Measurements from ENCODE around the gene COL12A1. TPM values are rescaled to one million over a fixed set of nuclear protein-coding genes. Genes with fewer than 3 reads are reported as not detected.

The COL12A1 gene
- total RNA-seq, 4 donors from 2014 or later, result 208 to 539 (median 257) TPM

GRCh38 chr6:75049308-75049707, 156.5 kb downstream of the COL12A1 start:
- H3K27me3 ChIP-seq, result no peaks in the 10 kb centered on the region
- no peaks in the 10 kb centered on the region for H3K36me3 ChIP-seq
- no peak overlapping the region for H3K4me3 ChIP-seq
- no peak for DNase-seq (ENCODE audit: low spot score in 2 of 2)
- no peaks in the 10 kb centered on the region for H3K4me1 ChIP-seq
- no peak for TF ChIP-seq POLR2A (IDR thresholded peaks at IDR 0.05)
- TF ChIP-seq CTCF (IDR thresholded peaks at IDR 0.05), result no peak
- TF ChIP-seq EP300 (IDR thresholded peaks at IDR 0.05), result no peak
- peaks cover 0 to under 1% (median 0%) of the 10 kb centered on the region in 4 donors for H3K9me3 ChIP-seq
- no peak overlapping the region for H3K27ac ChIP-seq

- Histone ChIP-seq H3K27ac (no peak overlapping the region), H3K4me3 (no peak overlapping the region), H3K36me3 (no peaks in the 10 kb centered on the region), H3K9me3 (peaks cover 0 to 22% (median 1%) of the 10 kb centered on the region in 4 donors), H3K27me3 (no peaks in the 10 kb centered on the region), H3K4me1 (no peaks in the 10 kb centered on the region)
- TF ChIP-seq POLR2A (IDR thresholded peaks at IDR 0.05) (no peak), CTCF (IDR thresholded peaks at IDR 0.05) (no peak), EP300 (IDR thresholded peaks at IDR 0.05) (no peak)
- DNase-seq (ENCODE audit: low spot score in 2 of 2), result no peak
Measured at GRCh38 chr6:75044846-75045245, 161.0 kb downstream of the COL12A1 start.

- no peak for DNase-seq (ENCODE audit: low spot score in 2 of 2)
- Histone ChIP-seq H3K27ac (no peak overlapping the region), H3K27me3 (no peaks in the 10 kb centered on the region), H3K4me3 (no peak overlapping the region), H3K36me3 (no peaks in the 10 kb centered on the region), H3K4me1 (no peaks in the 10 kb centered on the region), H3K9me3 (peaks cover 0 to 22% (median 1%) of the 10 kb centered on the region in 4 donors)
- TF ChIP-seq EP300 (IDR thresholded peaks at IDR 0.05) (no peak), CTCF (IDR thresholded peaks at IDR 0.05) (no peak), POLR2A (IDR thresholded peaks at IDR 0.05) (no peak)
- whole genome bisulfite sequencing, 2 donors, result 64 to 76% methylated on average over 2 of the region's 2 CpGs
Measured at GRCh38 chr6:75041381-75041780, 164.5 kb downstream of the COL12A1 start.

Other genes with a start within 250 kb of the COL12A1 start
- gene COX7A2, start 37.7 kb upstream of the COL12A1 start, total RNA-seq, result 100 to 1,000 TPM; 178 to 529 (median 230) TPM
- 100 to 1,000 TPM in 1 of 4 donors, 10 to 100 TPM in 3; 62.4 to 101 (median 76.9) TPM for gene TMEM30A, start 78.7 kb upstream of the COL12A1 start, total RNA-seq

All from tibial nerve (tissue), 4 donors.